Measurements from ENCODE around the gene KCNK5. TPM values are rescaled to one million over a fixed set of nuclear protein-coding genes. Genes with fewer than 3 reads are reported as not detected.

The KCNK5 gene
- total RNA-seq, 1 experiment from 2014 or later, result not detected

DNA sequence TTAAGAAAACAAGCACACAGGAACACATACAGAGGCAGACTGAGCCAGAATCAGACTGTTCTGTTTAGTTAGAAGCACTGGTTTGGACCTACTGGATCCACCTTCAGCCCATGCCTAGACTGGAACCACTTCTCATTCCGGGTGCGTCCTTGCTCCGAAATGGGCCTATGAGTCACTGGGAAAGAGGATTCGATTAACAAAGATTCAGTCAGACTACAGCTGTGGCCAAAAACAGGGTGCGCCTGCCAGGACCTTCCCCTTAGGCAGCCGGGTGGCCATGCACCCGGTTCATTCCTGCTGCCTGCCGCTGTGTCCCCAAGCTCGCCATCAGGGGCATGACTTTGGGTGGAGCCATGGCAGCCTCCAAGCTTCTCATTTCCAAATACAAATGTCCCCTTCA lies 14.5 kb upstream of the KCNK5 start:
- DNase-seq (ENCODE audit: low read depth), result no peak

DNA sequence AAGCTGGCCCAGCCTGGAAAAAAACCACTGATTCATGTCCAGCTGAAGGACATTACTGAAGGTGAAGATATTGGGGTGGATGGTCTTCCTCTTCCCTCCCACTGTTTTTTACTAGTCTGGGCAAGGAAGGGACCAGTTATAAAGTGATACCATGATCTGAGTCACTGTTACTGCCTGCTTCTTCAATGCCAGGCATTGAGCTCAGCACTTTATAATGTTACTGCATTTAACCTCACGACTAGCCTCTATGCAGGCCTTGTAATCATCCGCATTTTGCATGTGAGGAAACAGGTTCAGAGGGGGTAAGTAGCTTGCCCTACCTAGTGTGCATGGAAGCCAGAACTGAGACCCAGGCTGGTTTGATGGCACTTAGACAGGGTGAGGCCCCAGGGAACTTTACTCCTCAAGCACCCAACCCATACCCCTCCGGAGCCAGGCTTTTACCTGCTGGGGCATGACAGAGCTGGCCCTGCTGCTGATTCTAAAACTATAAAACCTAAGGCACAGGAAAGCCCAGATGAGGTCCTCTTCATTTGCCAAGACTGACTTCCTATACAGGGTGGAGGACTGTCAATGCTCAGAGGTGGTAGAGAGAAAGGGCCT lies 11.0 kb upstream of the KCNK5 start:
- no peak for DNase-seq (ENCODE audit: low read depth)

DNA sequence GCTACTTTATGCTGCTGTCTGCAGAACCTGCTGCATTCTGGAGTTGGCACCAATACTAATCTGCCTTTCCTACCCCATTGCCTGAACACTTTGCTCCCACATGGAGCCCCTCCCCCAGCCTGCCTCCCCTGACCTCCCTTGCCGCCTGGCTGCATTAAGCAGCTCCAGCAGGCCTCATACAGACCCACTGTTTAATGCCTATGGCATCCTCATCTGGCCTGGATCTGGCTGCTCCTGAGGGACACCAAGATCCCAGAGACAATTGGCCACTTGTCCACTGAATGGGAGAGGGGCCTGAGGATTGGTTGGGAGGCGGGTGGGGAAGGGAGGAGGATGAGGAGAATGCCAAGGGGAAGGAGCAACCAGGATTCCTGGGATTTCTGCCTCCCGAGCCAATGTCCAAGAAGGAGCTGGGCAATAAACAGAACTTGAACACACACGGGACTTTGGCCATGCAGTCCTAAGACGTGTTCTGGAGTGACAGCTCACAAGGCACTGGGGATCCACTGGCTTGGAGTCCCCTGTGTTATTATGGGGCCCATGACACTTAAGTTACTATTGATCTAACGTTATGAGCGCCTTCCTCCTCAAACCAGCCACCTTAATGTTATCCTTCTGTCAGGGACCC lies 10.4 kb upstream of the KCNK5 start:
- no peak for DNase-seq (ENCODE audit: low read depth)

DNA sequence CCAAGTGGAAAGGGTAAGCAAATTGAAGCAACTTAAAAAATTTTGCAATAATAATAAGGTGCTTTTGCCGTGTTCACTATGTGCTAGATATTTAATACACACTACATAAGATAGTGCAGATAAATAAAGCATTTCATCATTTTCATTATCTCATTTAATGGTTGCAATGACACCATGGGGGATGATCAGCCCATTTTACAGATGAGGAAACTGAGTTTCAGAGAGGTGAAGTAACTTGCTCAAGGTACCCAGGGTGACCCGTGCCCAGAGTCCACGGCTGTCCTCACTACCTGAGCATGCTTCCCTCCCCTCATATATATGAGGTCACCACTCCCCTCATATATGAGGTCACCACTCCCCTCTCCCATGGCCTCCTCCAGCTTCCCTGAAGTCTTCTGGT lies 7.5 kb upstream of the KCNK5 start:
- no peak for DNase-seq (ENCODE audit: low read depth)

DNA sequence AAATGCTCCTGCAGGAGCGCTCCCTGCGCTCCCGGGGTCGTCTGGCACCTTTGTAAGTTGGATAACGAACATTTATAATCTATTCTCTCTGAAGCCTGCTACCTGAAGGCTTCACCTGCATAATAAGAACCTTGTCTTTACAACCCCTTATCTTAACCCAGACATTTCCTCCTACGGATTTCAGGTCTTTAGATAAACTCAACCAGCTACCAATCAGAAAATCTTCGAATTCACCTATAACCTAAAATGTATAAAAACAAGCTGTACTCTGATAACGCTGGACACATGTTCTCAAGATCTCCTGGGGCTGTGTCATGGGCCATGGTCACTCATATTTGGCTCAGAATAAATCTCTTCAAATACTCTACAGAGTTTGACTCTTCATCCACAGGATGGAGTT lies 4.1 kb upstream of the KCNK5 start:
- no peak for DNase-seq (ENCODE audit: low read depth)

DNA sequence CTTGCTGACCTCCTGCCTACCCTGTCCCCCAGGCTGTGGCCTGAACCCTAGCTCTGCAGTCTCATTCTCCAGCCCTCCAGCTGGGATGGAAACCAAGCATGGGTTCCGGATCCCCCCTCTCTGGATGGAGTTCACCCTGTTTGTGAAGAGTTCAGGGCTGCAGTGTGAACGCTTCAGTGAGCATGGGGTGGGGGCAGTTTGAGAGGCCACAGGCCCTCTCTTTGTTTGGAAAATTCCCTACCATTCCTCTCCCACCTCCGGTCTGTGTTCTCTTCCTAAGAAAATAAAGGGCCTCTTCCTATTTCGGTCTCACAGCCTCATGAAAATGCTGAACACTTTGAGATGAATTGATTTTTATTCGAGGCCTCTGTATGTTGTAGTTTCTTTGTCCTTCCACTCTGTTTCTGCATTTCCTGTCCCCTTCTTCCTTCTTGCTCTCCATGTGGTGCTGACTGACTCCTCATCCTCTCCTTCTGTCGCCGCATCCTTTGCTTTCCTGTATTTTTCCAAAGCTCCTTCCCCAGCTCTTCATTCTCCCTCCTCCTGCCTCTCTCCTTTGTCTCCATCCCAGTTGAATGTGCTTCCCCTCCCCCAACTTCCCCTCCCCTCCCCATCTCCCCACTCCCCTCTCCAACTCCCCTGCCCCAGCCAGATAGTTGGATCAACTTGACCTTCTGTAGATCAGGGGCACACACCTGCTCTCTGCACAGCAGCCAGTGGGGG lies 2.4 kb upstream of the KCNK5 start:
- no peak for DNase-seq (ENCODE audit: low read depth)

DNA sequence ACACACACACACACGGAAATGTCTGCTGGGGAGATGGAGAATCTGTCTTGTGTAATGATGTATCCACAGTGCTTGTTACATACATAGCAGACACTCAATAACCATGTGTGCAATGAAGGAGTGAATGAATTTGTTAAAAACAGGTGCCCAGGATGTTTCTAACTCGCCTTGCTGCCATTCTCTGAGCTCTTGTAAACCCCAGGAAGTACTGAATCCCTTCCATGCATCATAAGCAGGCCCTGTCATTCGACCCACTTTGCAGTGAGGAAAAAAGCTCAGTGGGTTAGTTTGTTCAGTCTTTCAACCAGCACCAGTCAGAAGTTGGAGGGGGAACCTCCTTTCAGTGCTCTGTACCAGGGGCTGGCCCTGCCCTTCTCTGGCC lies 1.4 kb upstream of the KCNK5 start:
- no peak for DNase-seq (ENCODE audit: low read depth)

DNA sequence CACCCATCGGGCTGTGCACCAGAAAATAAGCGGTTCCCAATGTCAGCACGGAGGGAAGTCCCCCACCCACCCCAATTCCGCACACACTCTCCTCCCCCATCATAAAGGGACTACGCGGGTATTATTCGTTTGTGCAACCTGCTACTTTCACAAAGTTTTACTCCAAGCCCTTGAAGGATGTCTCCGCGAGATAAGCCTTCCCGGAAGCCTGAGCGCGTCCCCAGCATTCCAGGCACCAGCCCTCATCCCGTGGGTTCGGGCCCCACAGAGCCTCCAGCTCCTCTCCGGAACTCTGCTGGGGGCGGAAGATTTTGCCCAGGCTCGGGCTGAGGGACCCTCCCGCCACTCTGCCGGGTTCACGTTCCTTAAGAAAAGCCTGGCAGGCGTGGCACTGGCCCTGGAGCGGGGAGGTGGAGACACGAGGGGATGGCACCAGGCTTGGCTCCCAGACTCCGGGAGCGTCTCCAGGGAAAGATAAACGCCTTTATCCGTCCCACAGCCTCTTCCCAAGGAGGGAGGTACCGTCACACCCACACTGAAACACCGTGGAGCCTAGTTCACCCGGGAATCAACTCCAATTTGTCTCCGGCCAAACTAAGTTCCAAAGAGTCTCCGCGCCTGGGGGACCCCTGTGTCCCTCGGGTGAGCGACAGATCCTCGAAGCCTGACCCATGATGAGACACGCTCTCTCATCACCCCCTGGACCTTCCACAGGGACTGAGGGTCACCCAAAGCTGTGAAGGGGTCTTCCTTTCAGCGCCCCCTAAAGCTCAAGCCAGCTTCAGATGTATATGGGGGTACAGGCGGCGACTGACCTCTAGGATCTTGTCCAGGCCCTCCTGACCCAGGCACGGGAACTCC lies 934 bp downstream of the KCNK5 start:
- DNase-seq (ENCODE audit: low read depth), result no peak

DNA sequence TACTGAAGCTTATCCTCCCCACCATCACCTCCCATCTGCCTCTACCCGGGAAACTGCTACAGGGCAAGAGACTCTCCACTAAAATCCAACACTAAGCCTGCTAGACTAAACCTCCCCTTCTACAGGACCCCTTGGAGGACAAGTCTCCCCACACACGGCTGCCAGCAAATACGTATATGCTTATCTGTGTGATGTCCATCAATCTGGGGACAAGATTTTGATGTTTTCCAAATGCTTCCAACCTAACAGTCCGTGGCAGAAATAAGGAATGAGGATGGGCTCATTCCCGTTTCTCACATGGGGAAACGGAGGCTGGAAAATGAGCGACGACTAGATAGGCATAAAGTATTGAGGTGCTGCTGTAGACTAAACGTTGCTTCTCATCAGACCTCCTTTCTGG lies 1.8 kb downstream of the KCNK5 start:
- DNase-seq (ENCODE audit: low read depth), result no peak

DNA sequence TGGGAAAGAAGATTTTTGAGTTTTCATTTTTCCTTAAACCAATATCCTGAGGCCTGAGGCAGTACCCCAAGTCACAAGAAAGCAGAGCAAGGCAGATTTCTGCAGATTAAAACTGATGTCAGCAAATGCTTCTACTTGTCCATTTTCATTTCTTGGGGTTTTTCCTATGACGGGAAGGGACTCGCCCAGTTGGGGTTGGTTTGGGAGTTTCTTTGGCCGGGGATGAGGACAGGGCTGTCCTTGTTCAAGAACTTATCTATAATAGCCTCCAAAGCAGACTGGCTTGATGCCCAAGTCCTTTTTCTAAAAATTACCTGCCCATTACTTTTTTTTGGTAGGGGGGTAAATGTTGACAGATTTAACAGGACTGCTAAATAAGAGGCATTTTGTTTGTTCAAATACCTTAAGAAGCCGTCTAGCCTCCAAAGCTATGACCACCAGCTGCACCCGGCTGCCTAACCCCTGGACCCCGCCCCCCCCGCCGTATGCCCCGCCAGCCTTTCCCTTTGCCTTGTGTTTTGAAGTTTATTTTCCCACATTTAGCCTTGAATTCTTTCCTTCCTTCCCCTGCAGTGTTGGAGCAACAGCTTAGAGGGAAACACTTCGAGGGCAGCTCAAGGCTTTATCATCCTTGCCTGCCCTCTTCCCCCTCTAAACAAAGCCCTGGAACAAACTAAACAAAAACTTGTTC lies 2.5 kb downstream of the KCNK5 start:
- no peak for DNase-seq (ENCODE audit: low read depth)

DNA sequence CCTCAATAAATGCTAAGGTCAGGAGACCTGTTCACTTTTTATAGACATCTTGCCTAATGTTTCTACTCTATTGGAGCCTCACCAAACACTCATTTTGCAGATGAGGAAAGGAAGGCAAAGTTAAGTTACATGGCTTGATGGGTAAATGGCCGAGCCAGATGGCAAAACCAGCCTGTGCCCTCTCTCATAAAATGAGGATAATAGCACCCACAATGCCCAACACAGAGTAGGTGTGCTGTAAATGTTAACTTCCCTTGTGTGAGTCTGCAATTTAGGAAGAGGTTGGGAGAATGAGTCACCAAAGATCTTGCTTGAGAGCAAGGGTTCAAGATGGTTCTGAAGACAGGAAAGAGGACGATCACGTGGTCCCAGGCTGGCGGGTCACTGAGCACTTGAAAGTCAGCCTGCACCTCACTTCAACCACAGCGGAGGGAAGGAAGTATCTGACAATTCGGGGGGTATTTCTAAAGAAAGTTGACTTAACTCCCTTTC lies 3.3 kb downstream of the KCNK5 start:
- no peak for DNase-seq (ENCODE audit: low read depth)

DNA sequence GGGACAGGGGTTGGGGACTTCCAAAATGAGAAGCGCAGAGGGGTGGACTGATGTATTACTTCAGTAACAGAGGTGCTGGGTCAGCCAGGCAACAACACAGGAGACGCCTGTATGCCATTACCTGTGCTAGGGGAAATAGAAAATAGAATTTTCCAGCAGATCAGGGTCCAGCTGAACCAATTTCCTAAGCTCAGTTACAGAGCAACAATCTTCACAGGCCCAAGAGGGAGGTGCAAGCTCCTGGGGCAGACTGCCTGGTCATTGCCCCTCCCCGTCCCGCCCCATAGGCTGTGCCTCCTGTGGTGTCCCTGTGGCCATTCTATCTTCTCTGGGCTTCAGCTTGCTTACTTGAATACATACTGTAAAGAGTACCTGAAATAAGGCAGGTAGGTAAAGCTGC lies 3.7 kb downstream of the KCNK5 start:
- no peak for DNase-seq (ENCODE audit: low read depth)

DNA sequence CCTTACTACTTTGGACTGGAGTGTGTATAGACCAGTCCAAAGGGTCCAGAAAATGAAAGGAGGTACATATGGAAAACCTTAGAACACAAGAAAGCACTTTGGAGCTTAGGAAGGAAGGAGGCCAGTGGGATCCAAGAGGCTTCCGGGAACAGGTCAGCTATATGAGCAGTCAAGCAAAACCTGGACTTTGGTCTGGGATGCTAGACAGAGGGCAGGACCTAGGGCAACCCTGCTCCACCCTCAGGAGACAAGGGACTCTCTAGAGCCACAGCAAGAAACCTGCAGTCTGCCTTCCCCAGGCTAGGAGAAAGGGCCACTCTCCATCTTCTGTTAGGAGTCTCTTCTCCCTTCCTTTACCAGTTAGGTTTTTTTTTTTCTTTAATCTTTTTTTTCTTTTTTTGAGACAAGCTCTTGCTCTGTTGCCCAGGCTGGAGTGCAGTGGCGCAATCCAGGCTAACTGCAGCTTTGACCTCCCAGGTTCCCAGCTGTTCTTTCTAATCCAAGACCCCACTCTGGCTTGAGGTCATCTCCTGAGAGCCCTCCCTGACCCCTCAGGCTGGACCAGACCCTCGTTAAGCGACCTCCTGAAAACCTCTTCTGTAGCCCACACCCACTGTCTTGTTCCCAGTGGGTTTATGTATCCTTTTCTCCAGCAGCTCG lies 4.6 kb downstream of the KCNK5 start:
- no peak for DNase-seq (ENCODE audit: low read depth)

DNA sequence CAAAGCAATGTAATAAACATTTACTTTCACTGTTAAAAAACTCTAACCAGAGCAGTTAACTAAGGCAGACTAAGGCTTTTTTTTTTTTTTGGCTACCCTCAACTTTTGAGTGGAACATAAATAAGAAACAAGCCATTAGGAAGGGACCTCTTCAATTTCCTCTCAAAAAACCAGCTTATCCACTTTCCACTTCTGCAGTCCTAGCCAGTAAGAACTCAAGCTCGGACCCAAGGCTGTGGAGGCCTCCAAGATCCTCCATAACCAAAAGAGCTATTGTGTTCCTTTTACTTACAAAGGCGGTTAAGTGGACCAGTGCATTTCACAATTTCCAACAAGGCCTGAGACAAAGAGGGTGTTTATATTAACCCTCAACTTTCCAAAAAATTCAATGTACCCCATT lies 5.3 kb downstream of the KCNK5 start:
- DNase-seq (ENCODE audit: low read depth), result no peak

DNA sequence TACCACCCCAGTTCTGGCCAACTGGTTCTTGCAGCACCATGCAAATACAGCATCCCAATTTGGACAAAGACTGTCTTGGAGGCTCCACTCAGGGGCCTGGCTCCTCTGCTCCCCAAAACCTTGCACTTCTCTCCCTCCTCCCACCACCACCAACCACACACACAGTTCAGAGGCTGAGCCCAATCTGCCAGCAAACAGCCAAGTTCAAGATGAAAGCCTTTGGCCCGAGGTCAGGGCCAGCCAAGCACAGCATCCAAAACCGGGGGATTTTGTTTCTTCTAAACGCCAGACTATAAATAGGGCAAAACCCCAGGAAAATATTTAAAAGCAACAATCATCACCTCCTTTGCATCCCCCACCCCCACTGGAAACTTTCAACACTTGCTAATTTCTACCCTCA lies 5.7 kb downstream of the KCNK5 start:
- no peak for DNase-seq (ENCODE audit: low read depth)

DNA sequence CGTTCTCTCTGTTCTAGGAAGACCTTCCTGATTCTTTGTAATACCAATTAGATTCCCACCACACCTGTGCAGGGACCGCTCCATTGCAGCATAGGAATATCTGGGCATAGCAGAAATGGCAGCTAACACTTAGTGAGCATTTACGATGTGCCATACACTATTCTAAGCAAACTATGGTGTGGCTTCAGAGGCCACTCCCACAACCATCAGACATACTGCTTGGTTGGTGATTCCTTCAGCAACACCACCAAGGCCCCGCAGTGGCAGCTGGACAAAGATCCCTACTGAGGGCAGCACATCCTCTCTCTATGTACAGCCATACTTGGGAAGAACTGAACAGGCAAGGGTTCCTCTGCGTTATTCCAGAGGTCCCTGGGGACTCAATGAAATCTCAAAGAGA lies 6.2 kb downstream of the KCNK5 start:
- DNase-seq (ENCODE audit: low read depth), result no peak

DNA sequence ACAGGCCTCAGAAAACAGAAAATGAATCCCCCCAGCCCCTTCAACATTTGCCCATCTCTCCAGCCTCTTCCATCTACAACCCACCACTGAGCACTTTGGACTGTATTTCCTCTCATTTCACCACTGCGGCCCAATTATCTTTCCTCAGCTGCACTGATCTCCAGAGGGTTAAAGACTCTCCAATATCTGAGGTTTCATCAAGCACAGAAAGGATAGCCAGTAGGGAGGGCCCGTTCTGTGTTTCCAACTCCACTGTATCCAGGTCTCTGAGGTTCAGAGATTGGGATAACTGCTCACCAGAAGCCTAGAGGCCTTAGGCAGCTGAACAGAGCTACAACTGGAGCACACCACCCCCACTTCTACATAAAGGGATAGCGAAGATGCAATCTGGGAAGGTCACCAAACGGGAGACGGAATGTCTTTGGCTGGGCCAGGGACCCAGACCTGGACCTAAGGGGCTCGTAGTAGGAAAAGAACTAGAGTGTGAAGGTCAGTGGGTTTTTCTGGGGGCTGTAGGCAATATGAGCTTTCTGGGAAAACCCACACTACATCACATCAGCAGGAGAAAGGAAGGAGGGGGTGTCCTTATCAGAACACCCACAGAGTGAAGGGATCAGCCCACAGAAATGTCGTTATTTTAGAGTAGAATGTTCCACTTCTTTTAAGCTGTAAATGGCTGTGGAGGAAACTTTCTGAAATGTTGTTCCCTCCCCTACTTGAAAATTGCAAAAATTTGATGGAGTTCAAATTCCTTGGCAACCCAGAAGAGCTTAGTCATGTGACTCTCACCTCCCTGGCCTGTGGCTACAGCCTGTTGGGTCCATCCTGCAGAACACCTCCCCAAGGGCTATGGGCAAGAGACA lies 7.3 kb downstream of the KCNK5 start:
- DNase-seq (ENCODE audit: low read depth), result no peak

DNA sequence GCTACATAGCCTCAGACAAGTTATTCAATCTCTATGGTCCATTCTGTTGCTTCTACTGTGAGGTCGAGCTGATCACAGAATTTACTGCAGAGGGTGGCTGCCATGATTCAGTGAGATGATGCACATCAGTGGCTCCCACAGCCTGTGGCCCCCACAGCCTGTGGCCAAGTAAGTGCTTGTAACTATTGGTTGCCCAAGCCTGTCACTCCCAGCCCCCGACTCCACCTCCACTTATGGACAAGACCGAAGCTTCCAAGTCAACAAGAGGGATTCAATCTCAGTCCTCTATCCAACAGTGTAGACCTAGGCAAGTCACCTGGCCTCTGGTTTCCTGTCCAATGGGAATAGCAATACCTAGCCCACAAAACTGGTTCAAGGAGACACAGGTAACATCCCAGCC lies 8.2 kb downstream of the KCNK5 start:
- DNase-seq (ENCODE audit: low read depth), result no peak

DNA sequence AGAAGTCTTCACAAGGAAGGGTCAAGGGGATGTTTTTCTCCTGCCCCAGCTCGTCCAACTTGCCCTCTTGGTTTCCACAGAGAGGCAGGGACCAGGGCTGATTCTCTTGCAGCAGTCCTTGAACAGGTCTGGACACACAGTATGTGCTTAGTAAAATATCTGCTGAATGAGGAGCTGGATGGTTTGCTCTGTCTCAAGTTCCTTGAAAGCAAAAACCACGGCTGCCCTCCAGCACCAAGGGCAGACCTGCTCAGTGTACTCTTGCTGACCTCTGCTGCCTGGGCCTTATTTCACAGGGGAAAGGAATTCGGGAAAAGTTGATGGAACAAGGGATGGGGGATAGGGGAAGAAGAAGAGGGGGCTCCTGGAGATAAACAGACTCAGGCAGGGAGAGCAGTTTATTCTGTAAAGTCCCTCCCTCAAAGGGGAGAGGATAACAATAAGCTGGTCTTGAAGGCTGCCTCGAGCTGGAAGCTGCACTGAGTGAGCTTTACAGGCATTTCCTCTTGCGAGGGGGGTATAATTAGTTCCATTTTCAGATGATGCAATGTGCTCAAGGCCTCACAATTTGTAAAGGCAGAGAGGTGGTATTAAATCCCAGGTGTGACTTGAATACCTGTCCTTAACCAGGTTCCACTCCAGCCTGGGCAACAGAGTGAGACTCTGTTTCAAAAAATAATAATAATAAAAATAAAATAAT lies 10.3 kb downstream of the KCNK5 start:
- DNase-seq (ENCODE audit: low read depth), result no peak

All from M059J (cell line).